SK-N-SH (cell line): ENCODE measurements around the gene PRKCA. TPM values are rescaled to one million over a fixed set of nuclear protein-coding genes. Genes with fewer than 3 reads are reported as not detected.

Experiments
- CTCF ChIA-PET: fragments of 300-600, 350-600 bp; formaldehyde crosslinking; extraction: SDS; loops from one replicate; lab custom pipeline; 2021; lab: Yijun Ruan, JAX
- POLR2A ChIA-PET: fragments of 350-600 bp; sonication (Branson Sonifier 250); formaldehyde crosslinking; extraction: SDS; loops from one replicate; lab custom pipeline; 2020; ENCODE audit warnings: antibody characterized with exemption, inconsistent platforms; lab: Yijun Ruan, JAX
- DNase-seq: peaks from one replicate; pipeline ENCODE4 v3.0.0; 2012
- H2AFZ ChIP-seq: fragments of 200-600 bp; sonication (generic); 2 replicates; pipeline ENCODE4 v1.8.1; 2016; ENCODE audit warnings: antibody characterized with exemption, mild to moderate bottlenecking, low read depth
- H3F3A ChIP-seq: fragments of 200-600 bp; sonication (generic); replicated peaks from 2 replicates; pipeline ENCODE3; 2016; ENCODE audit warnings: antibody characterized with exemption, mild to moderate bottlenecking; ENCODE audit not compliant: insufficient read depth
- H3K27ac ChIP-seq, 2 experiments: fragments of 200-500 bp in 1 of 2; fragments of 200-600 bp in 1 of 2; sonication (Bioruptor generic) in 1 of 2; sonication (generic), shearing (Covaris generic) in 1 of 2; 2 replicates each; pipeline versions ENCODE4 v1.5.1 to v1.6.1; 2014 to 2016; ENCODE audit warnings: low read depth in 2 of 2, inconsistent platforms in 1 of 2, low read length in 1 of 2, mild to moderate bottlenecking in 1 of 2, mixed read lengths in 1 of 2
- H3K27me3 ChIP-seq: fragments of 200-600 bp; sonication (generic), shearing (Covaris generic); 2 replicates; pipeline ENCODE4 v1.6.1; 2016; ENCODE audit warnings: mixed run types; ENCODE audit not compliant: insufficient read depth
- H3K36me3 ChIP-seq, 2 experiments: fragments of 200-500 bp in 1 of 2; fragments of 200-600 bp in 1 of 2; sonication (Bioruptor generic) in 1 of 2; sonication (generic) in 1 of 2; replicated peaks in 1 of 2; 2 replicates each; pipeline versions ENCODE3 to v1.5.1; 2014 to 2016; ENCODE audit warnings: low read length in 1 of 2, mild to moderate bottlenecking in 1 of 2; ENCODE audit not compliant: insufficient read depth in 2 of 2, control insufficient read depth in 1 of 2
- H3K4me1 ChIP-seq, 2 experiments: fragments of 200-500 bp in 1 of 2; fragments of 200-600 bp in 1 of 2; sonication (Bioruptor generic) in 1 of 2; sonication (generic), shearing (Covaris generic) in 1 of 2; 2 replicates each; pipeline versions ENCODE4 v1.5.1 to v1.6.1; 2014 to 2016; ENCODE audit warnings: low read depth in 1 of 2, low read length in 1 of 2, mixed run types in 1 of 2; ENCODE audit not compliant: insufficient read depth in 2 of 2, control insufficient read depth in 1 of 2
- H3K4me2 ChIP-seq: fragments of 200-600 bp; sonication (generic), shearing (Covaris generic); 2 replicates; pipeline ENCODE4 v1.6.1; 2017; ENCODE audit warnings: mixed run types
- H3K4me3 ChIP-seq, 2 experiments: fragments of 200-500 bp in 1 of 2; fragments of 200-600 bp in 1 of 2; sonication (Bioruptor generic) in 1 of 2; sonication (generic), shearing (Covaris generic) in 1 of 2; 2 replicates each; pipeline versions ENCODE4 v1.5.1 to v1.8.1; 2014 to 2016; ENCODE audit warnings: low read depth in 2 of 2, inconsistent platforms in 1 of 2, low read length in 1 of 2, mild to moderate bottlenecking in 1 of 2, mixed read lengths in 1 of 2, moderate library complexity in 1 of 2
- H3K79me2 ChIP-seq: fragments of 200-600 bp; sonication (generic); 2 replicates; pipeline ENCODE4 v1.8.1; 2017; ENCODE audit warnings: mild to moderate bottlenecking; ENCODE audit not compliant: insufficient read depth
- H3K9ac ChIP-seq: fragments of 200-600 bp; sonication (generic); 2 replicates; pipeline ENCODE4 v1.6.1; 2017; ENCODE audit warnings: mixed run types
- H3K9me2 ChIP-seq: fragments of 200-600 bp; sonication (generic); 2 replicates; pipeline ENCODE4 v1.6.1; 2017; ENCODE audit warnings: mixed run types
- H3K9me3 ChIP-seq: fragments of 200-600 bp; sonication (generic); 2 replicates; pipeline ENCODE4 v1.6.1; 2017; ENCODE audit warnings: mixed run types, mild to moderate bottlenecking, moderate library complexity
- H4K20me1 ChIP-seq: fragments of 200-600 bp; sonication (generic); 2 replicates; pipeline ENCODE4 v1.6.1; 2017; ENCODE audit warnings: mild to moderate bottlenecking, mixed run types; ENCODE audit not compliant: insufficient read depth
- ELF1 ChIP-seq: IDR thresholded peaks from 2 replicates; pipeline ENCODE4 v1.4.0; 2012
- EP300 ChIP-seq, 2 experiments: IDR thresholded peaks; 2 replicates each; pipeline versions ENCODE4 v1.4.0 to v1.6.1; 2012; ENCODE audit warnings: borderline replicate concordance in 1 of 2, low read depth in 1 of 2, low read length in 1 of 2
- FOXJ3 ChIP-seq: sonication (generic); formaldehyde crosslinking; IDR thresholded peaks from 2 replicates; pipeline ENCODE4 v1.5.1; 2020; ENCODE audit warnings: mild to moderate bottlenecking, missing genetic modification reagents
- POLR2AphosphoS5 ChIP-seq: IDR thresholded peaks from 2 replicates; pipeline ENCODE4 v1.6.1; 2012; ENCODE audit warnings: low read depth, low read length
- RAD21 ChIP-seq: IDR thresholded peaks from 2 replicates; pipeline ENCODE4 v1.6.1; 2012; ENCODE audit warnings: mild to moderate bottlenecking, low read length
- RCOR1 ChIP-seq: fragments of 150-350 bp; IDR thresholded peaks from 2 replicates; pipeline ENCODE4 v1.6.1; 2017; ENCODE audit warnings: antibody characterized with exemption, low read length
- RXRA ChIP-seq: IDR thresholded peaks from 2 replicates; pipeline ENCODE4 v1.4.0; 2012; ENCODE audit warnings: low read depth, mild to moderate bottlenecking, borderline replicate concordance
- SIN3A ChIP-seq: IDR thresholded peaks from 2 replicates; pipeline ENCODE4 v1.6.1; 2012; ENCODE audit warnings: low read depth, mild to moderate bottlenecking, low read length, moderate library complexity, borderline replicate concordance
- SMC3 ChIP-seq: IDR thresholded peaks from 2 replicates; pipeline ENCODE4 v1.6.1; 2012; ENCODE audit warnings: low read depth, low read length, improper control_type of control experiment
- TAF1 ChIP-seq: IDR thresholded peaks from 2 replicates; pipeline ENCODE4 v1.6.1; 2012; ENCODE audit warnings: low read depth, mild to moderate bottlenecking, low read length, moderate library complexity, borderline replicate concordance
- TEAD4 ChIP-seq: IDR thresholded peaks from 2 replicates; pipeline ENCODE4 v1.4.0; 2012; ENCODE audit warnings: mild to moderate bottlenecking, borderline replicate concordance; ENCODE audit not compliant: insufficient read depth
- WGBS: methylation state at CpG from one replicate; pipeline ENCODE4 v1.1.6; 2017; ENCODE audit warnings: low lambda C conversion rate; 5-methylcytosine and 5-hydroxymethylcytosine counted together
- polyA plus RNA-seq, 3 experiments: library from polyadenylated mRNA; depleted of rRNA; stranded (reverse); fragments of >200 nt; gene quantifications; 2 replicates each; pipeline ENCODE4 v1.2.3, GENCODE V29; 2012
- TF ChIP-seq, protein P1 (sequence below): IDR thresholded peaks from 2 replicates; pipeline ENCODE4; 2012
- TF ChIP-seq, protein P2 (sequence below): IDR thresholded peaks from 2 replicates; pipeline ENCODE4 v1.4.0; 2012; ENCODE audit warnings: low read depth, borderline replicate concordance
- TF ChIP-seq, protein P3 (sequence below): fragments of 150-350 bp; IDR thresholded peaks from 2 replicates; pipeline ENCODE4 v1.6.1; 2016; ENCODE audit warnings: mild to moderate bottlenecking, low read depth, low read length
- TF ChIP-seq, protein P4 (sequence below): fragments of 150-350 bp; IDR thresholded peaks from 2 replicates; pipeline ENCODE4 v1.6.1; 2017; ENCODE audit warnings: antibody characterized with exemption, low read length, low read depth, borderline replicate concordance
- TF ChIP-seq, protein P5 (sequence below): IDR thresholded peaks from 2 replicates; pipeline ENCODE4 v1.4.0; 2012; ENCODE audit warnings: low read depth

PRKCA gene
- polyA plus RNA-seq, 1 of the 3 experiments (the other 2 are of a cell fraction): 108 TPM

DNA sequence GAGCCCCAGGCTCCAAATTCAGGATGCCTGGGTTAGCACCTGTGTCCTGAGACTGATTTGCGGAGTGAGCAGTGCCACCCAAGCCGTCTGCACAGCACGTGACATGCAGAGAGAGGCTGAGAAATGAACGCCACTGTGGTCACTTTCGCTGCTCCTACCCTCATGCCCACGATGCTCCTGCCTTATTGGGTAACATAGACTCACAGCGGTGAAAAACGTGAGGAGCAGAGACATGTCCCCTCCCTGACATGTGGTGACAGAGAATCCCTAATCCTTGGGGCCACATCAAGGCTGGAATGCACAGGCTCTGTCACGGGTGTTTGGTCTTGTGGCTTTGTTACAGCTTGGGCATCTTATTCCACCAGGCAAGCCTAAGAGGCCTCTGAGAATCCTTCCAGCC lies 480.4 kb downstream of the PRKCA start:
- Histone ChIP-seq H3F3A (no peaks in the 10 kb centered on the region), H3K79me2 (no peaks in the 10 kb centered on the region), H3K4me1 (peaks cover 0 to 21% of the 10 kb centered on the region in 2 experiments; a peak in 1 of 4 replicates), H3K9me2 (no peaks in the 10 kb centered on the region), H3K9me3 (no peaks in the 10 kb centered on the region), H3K27ac (no peak overlapping the region; a peak in 1 of 4 replicates), H3K4me2 (no peak overlapping the region), H3K4me3 (no peak overlapping the region), H3K9ac (no peak overlapping the region), H2AFZ (no peak overlapping the region), H3K36me3 (peaks cover 53 to 60% of the 10 kb centered on the region in 2 experiments), H3K27me3 (no peaks in the 10 kb centered on the region), H4K20me1 (0 out of 2 replicates have a peak, but pooled peaks cover 5% of the 10 kb centered on the region)
- over 99% methylated on average over 9 of the region's 9 CpGs for WGBS
- DNase-seq: no peak
- TF ChIP-seq EP300 (IDR thresholded peaks at IDR 0.05; ENCODE audit: borderline replicate concordance in 1 of 2, low read depth in 1 of 2, low read length in 1 of 2): no peak
- TF ChIP-seq RCOR1: no peak
- TF ChIP-seq RAD21: no peak
- TF ChIP-seq, protein P1, sequence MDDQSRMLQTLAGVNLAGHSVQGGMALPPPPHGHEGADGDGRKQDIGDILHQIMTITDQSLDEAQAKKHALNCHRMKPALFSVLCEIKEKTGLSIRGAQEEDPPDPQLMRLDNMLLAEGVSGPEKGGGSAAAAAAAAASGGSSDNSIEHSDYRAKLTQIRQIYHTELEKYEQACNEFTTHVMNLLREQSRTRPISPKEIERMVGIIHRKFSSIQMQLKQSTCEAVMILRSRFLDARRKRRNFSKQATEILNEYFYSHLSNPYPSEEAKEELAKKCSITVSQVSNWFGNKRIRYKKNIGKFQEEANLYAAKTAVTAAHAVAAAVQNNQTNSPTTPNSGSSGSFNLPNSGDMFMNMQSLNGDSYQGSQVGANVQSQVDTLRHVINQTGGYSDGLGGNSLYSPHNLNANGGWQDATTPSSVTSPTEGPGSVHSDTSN: no peak
- TF ChIP-seq, protein P2, sequence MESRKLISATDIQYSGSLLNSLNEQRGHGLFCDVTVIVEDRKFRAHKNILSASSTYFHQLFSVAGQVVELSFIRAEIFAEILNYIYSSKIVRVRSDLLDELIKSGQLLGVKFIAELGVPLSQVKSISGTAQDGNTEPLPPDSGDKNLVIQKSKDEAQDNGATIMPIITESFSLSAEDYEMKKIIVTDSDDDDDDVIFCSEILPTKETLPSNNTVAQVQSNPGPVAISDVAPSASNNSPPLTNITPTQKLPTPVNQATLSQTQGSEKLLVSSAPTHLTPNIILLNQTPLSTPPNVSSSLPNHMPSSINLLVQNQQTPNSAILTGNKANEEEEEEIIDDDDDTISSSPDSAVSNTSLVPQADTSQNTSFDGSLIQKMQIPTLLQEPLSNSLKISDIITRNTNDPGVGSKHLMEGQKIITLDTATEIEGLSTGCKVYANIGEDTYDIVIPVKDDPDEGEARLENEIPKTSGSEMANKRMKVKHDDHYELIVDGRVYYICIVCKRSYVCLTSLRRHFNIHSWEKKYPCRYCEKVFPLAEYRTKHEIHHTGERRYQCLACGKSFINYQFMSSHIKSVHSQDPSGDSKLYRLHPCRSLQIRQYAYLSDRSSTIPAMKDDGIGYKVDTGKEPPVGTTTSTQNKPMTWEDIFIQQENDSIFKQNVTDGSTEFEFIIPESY: no peak
- TF ChIP-seq RXRA: no peak
- no peak for TF ChIP-seq SIN3A
- no peak for TF ChIP-seq ELF1
- no peak for TF ChIP-seq TEAD4
- TF ChIP-seq TAF1: no peak
- TF ChIP-seq, protein P3, sequence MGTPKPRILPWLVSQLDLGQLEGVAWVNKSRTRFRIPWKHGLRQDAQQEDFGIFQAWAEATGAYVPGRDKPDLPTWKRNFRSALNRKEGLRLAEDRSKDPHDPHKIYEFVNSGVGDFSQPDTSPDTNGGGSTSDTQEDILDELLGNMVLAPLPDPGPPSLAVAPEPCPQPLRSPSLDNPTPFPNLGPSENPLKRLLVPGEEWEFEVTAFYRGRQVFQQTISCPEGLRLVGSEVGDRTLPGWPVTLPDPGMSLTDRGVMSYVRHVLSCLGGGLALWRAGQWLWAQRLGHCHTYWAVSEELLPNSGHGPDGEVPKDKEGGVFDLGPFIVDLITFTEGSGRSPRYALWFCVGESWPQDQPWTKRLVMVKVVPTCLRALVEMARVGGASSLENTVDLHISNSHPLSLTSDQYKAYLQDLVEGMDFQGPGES: no peak
- no peak for TF ChIP-seq FOXJ3
- no peak for TF ChIP-seq POLR2AphosphoS5
- TF ChIP-seq, protein P4, sequence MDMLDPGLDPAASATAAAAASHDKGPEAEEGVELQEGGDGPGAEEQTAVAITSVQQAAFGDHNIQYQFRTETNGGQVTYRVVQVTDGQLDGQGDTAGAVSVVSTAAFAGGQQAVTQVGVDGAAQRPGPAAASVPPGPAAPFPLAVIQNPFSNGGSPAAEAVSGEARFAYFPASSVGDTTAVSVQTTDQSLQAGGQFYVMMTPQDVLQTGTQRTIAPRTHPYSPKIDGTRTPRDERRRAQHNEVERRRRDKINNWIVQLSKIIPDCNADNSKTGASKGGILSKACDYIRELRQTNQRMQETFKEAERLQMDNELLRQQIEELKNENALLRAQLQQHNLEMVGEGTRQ: no peak
- TF ChIP-seq SMC3: no peak
- TF ChIP-seq, protein P5, sequence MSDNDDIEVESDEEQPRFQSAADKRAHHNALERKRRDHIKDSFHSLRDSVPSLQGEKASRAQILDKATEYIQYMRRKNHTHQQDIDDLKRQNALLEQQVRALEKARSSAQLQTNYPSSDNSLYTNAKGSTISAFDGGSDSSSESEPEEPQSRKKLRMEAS: no peak
- ChIA-PET POLR2A (no interaction called here), CTCF (interaction anchor here (0.8 to 1.8 kb wide), 5 partner anchors 9 to 117 kb away, joined by 3 to 7 read pairs (median 5); no protein-coding TSS in a partner anchor)
